Stimulated activated CD4-positive, alpha-beta T cell treated with anti-CD3 and anti-CD28 coated beads, Interleukin-1b, Interleukin-23, amount 100 ng/mL, for 24 hours (primary cell): ENCODE results near the gene RXFP3.
"Not testable (repeated sequence)": the region's sequence is repeated elsewhere in the genome, so short reads cannot be mapped to it uniquely, and the experiment has no call there.

Source experiments
- DNase-seq, 4 experiments: peaks; one replicate each; pipeline ENCODE4 v3.0.0-alpha.2; 2020; ENCODE audit warnings: low read depth in 4 of 4, low spot score in 1 of 4

Gene RXFP3, protein sequence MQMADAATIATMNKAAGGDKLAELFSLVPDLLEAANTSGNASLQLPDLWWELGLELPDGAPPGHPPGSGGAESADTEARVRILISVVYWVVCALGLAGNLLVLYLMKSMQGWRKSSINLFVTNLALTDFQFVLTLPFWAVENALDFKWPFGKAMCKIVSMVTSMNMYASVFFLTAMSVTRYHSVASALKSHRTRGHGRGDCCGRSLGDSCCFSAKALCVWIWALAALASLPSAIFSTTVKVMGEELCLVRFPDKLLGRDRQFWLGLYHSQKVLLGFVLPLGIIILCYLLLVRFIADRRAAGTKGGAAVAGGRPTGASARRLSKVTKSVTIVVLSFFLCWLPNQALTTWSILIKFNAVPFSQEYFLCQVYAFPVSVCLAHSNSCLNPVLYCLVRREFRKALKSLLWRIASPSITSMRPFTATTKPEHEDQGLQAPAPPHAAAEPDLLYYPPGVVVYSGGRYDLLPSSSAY

DNA sequence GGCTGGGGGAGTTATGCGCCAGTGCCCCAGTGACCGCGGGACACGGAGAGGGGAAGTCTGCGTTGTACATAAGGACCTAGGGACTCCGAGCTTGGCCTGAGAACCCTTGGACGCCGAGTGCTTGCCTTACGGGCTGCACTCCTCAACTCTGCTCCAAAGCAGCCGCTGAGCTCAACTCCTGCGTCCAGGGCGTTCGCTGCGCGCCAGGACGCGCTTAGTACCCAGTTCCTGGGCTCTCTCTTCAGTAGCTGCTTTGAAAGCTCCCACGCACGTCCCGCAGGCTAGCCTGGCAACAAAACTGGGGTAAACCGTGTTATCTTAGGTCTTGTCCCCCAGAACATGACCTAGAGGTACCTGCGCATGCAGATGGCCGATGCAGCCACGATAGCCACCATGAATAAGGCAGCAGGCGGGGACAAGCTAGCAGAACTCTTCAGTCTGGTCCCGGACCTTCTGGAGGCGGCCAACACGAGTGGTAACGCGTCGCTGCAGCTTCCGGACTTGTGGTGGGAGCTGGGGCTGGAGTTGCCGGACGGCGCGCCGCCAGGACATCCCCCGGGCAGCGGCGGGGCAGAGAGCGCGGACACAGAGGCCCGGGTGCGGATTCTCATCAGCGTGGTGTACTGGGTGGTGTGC lies at the start of gene RXFP3:
RXFP3 (plus strand) TSS at position 6 of the 636 bp plus-strand sequence; CDS start at position 361, 355 bp downstream.
- DNase-seq, result no peak

DNA sequence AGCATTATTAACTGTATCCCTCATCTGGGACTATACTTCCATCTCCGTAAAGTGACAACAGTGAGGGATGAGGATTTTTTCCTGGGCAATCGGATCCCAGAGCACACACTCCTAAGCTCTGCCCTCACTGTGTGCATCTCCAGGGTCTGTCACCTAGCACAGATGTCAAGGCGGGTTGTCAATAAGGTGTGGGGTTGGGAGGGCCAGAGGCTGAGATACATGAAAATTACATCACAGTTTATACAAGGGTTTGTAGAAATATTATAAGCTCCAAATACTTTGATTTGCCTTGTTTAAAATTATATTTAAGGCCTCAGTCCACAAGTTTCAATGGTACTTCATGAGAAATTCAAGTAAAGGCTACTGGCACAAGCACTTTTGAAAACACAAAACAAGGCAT lies 48.9 kb upstream of the RXFP3 start:
- DNase-seq, result no peak

DNA sequence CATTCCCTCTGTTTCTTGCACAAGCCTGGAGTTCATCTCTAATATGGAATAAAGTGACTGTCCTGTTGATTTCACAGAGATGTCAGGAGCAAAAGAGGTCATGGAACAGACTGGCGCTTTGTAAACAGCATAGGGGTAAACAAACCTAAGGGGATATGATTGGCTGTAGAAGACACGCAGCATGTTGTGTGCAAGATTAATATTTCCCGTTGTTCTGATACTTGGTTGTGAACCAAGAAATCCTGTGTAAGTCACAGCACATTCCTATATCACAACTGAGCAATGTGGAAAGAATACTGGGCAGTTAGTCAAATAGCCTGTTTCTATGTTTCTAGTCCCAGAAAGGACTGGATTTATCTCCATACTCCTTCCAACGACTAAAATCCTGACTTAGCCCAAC lies 47.6 kb upstream of the RXFP3 start:
- DNase-seq, result no peak

GRCh38 chr5:33890131-33891032 lies 45.8 kb upstream of the RXFP3 start:
- no peak for DNase-seq

DNA sequence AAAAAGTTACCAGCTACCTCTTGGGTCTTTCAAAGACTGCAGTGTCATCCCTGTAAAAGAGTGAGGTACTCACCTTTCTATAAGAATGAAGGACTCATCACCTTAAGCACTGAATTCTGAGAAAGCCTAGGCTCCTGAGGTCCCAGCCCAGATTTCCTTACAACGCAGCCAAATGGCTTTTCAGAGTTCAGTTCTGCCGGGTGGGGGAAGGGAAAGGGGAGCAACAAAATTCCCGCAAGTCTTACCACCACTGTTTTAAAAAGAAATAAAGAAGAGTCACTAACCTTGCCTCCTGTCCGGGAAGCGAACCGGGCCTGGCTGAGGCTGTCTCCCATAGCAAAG lies 44.8 kb upstream of the RXFP3 start:
- no peak for DNase-seq

DNA sequence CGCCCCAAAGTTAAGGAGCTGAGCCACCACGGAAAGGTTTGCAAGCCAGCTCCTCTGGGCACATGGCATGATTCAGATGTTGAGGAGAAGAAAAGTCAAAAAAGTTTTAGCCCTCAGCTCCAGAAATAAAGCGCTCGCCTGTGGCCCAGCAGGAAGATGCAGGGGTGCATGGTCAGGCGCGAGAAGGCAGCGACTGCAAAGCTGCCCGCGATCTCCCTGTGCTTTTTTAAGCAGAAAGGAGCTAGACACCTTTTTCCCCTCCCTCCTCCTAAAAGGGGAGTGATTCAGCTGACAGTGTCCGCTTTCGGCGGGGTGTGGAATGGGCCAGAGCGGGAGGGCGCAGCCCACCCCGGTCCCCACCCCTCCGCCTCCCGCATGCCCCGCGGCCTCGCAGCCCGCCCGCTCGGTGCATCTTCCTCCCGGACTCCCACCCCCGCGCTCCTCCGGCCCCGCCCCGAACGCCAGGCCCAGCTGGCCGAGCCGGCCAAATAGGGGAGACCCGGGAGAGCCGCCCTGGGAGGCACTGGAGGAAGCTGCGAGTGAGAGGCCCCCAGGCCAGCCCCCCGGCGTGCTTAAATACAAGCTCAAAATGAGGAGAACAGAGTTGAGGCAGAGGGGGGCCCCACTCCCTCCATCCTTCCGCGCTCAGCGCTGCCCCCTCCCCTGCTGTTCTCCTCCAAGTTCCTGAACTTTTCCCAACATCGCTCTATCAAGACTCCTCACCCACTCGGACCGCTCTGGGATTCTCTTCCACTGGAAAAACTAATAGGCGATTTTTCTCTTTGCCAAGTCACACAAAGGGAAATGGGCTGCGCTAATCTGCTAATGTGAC lies 44.2 kb upstream of the RXFP3 start, which contains the start of gene ADAMTS12:
ADAMTS12 (minus strand) TSS at position 203 of the 832 bp plus-strand sequence; CDS start at position 69, 134 bp downstream.
- DNase-seq, result no peak

- no peak for DNase-seq
Observed at GRCh38 chr5:33892620-33893137, 43.5 kb upstream of the RXFP3 start.

DNA sequence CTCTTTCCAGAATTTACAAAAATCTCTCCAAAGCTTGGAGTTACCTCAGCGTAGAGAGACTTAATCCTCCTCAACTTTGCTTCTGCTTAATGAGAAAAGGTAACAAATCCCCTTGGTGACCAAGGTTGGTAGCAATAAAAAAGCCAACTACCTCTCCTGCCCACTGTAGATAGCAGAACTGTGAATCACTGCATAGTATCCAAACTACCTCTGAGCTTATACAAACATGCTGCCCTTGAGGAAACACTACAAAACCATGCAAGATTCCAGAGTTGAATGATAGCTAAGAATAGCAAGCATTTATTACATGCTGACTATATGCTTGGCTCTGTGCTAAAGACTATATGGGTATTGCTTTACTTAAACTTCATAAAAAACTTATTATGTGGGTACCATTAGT lies 41.6 kb upstream of the RXFP3 start:
- no peak for DNase-seq

- no peak for DNase-seq
Observed at GRCh38 chr5:33901156-33901555, 35.0 kb upstream of the RXFP3 start.

- DNase-seq, result no peak
Observed at GRCh38 chr5:33903118-33903517, 33.1 kb upstream of the RXFP3 start.

- DNase-seq, result no peak
Observed at GRCh38 chr5:33905381-33905780, 30.8 kb upstream of the RXFP3 start.

DNA sequence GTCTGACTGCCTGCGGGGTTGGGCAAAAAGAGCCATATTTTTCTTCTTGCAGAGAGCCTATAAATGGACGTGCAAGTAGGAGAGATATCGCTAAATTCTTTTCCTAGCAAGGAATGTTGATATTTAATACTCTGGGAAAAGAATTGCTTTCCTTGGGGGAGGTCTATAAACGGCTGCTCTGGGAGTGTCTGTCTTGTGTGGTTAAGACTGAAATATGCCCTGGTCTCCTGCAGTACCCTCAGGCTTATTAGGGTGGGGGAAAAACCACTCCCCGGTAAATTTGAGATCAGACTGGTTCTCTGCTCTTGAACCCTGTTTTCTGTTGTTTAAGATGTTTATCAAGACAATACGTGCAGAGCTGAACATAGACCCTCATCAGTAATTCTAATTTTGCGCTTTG lies 29.9 kb upstream of the RXFP3 start:
- DNase-seq, result not testable (repeated sequence)

- DNase-seq, result not testable (repeated sequence)
Observed at GRCh38 chr5:33914844-33915243, 21.3 kb upstream of the RXFP3 start.

DNA sequence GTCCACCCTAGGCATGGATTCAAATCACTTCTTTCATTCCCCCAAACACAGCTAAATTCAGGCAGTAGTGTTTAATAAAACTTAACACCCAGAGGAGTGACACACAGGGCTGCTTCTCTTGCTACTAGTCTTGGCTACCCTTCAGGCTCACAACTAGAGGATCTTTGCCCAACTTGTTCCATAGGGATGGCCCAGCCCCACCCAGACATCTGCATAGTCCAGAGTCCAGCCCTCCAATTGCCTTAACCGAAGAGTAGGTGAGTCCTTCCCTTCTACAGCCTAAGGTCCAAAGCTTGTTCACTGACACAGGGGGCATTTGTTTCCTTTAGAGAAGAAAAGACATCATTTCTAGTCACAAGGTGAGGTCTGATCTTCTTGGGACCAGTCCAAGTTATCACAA lies 15.2 kb upstream of the RXFP3 start:
- no peak for DNase-seq

DNA sequence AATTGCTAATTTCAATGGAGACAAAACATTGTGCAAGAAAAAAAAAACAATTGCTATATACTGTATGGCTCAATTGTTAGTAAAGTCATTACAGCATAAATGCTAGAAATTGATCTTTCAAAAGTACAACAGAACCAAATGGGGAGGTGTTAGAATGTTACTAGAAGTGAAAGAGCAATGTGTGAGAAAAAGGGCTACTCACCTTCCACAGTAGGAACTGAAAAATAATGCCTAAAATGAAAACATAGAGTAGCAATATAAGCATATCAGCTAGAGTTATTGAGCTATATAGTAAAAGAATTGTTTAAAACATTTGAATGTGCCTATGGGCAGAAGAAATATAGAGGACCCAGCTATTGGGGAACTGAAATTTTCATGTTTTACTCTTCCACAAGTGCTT lies 10.9 kb upstream of the RXFP3 start:
- no peak for DNase-seq

DNA sequence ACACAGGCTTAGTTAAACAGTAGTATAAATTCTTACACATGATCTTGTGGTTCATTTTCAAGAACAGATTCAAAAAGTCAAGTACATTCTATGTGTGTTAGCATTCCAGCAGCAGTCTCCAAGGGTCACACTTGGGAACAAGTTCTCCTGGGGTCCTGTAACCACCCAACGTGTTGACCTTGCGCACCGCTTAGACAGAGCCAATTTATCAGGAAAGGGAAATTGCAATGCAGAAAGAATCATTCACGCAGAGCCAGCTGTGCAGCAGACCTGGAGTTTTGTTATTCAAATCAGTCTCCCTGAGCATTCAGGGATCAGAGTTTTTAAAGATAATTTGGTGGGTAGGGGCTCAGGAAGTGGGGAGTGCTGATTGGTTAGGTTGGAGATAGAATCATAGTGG lies 8.5 kb upstream of the RXFP3 start:
- no peak for DNase-seq

DNA sequence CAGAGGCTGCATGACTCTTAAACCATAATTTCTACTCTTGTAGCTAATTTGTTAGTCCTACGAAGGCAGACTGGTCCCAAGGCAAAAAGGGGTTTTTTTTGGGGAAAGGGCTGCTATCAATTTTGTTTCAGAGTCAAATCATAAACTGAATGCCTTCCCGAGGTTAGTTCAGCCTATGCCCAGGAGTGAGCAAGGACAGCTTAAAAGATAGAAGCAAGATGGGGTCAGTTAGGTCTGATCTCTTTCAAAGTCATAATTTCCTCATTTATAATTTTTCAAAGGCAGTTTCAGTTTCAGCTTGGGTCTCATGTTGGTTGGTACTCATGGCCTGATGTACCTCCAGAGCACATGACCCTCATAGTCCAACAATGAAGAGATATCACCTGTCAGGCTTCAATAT lies 7.9 kb upstream of the RXFP3 start:
- DNase-seq, result no peak

- no peak for DNase-seq
Observed at GRCh38 chr5:33929925-33930690, 6.1 kb upstream of the RXFP3 start.

- no peak for DNase-seq
Observed at GRCh38 chr5:33931136-33931535, 5.0 kb upstream of the RXFP3 start.

DNA sequence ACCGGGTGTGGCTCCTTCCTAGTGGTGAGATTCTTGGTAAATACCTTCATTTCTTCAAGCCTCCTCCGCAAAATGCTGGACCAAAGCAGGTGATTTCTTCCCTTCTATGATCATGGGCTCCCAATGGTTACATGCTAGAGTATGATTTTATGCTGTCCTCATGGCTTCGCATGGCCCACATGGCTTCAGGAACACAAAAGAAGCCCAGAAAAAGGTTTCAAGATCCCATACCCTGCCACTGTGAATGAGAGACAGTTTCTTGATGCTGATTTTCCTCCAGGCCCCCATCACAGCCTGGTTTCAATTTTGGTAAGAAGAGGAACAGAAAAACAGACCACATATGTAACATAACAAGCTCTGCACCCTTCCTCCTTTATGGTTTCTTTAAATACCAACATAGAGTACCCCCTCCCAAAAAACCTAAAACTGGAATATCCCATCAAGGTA lies 2.4 kb upstream of the RXFP3 start:
- no peak for DNase-seq
